Measurements from ENCODE around the gene SPATA6L. TPM values are rescaled to one million over a fixed set of nuclear protein-coding genes. Genes with fewer than 3 reads are reported as not detected.

Gene SPATA6L
- total and polyA plus RNA-seq, 9 of the 15 experiments (the other 6 are each of a cell fraction or from before 2014, with no cell fraction given): 0.03 to 1.00 (median 0.08) TPM; not detected in 4

- POLR2A ChIA-PET: interaction anchor here (0.7 kb wide), 1 partner anchor 765 kb away, joined by 3 read pairs; no protein-coding TSS in a partner anchor
- FAIRE-seq: no peak
These were observed 73.4 kb downstream of the SPATA6L start for GRCh38 chr9:4592886-4593285.

More at GRCh38 chr9:4592886-4593285, 73.4 kb downstream of the SPATA6L start:
- BruUV-seq (replicated peaks): no TSS peak
- Histone ChIP-seq H4K20me1 (replicated peaks; ENCODE audit: control insufficient read depth, insufficient read depth, low read length) (no peaks in the 10 kb centered on the region), H2AFZ (ENCODE audit: low read depth, low read length) (no peak overlapping the region), H3K27me3 (ENCODE audit: control insufficient read depth in 2 of 2, insufficient read depth in 2 of 2, low read length in 2 of 2) (peaks cover 0 to 11% of the 10 kb centered on the region in 2 experiments; a peak in 3 of 5 replicates), H3K27ac (ENCODE audit: extremely low read depth, low read depth, low read length) (no peak overlapping the region), H3K9ac (ENCODE audit: insufficient read depth in 1 of 2, low read depth in 2 of 2, low read length in 2 of 2) (no peak overlapping the region), H3K9me1 (ENCODE audit: control insufficient read depth, insufficient read depth, low read length) (no peaks in the 10 kb centered on the region), H3K36me3 (ENCODE audit: control insufficient read depth, insufficient read depth, low read length) (no peaks in the 10 kb centered on the region), H3K4me1 (replicated peaks in 1 of 2; ENCODE audit: control insufficient read depth in 2 of 2, insufficient read depth in 2 of 2, low read length in 2 of 2) (no peaks in the 10 kb centered on the region), H3K9me3 (replicated peaks; ENCODE audit: control insufficient read depth, insufficient read depth, low read depth, low read length) (no peaks in the 10 kb centered on the region), H3K4me2 (ENCODE audit: insufficient read depth, low read length) (no peak overlapping the region), H3K4me3 (no peak overlapping the region), H3K79me2 (ENCODE audit: control insufficient read depth, insufficient read depth, low read length) (no peaks in the 10 kb centered on the region)
- CTCF ChIA-PET (ENCODE audit: low intra/inter-chr PET ratio): no interaction called here
- TF ChIP-seq FOXP1 (CRISPR knock-in tag; IDR thresholded peaks at IDR 0.05): no peak
- TF ChIP-seq HDAC2 (IDR thresholded peaks at IDR 0.05): no peak
- no peak for TF ChIP-seq MYC (IDR thresholded peaks at IDR 0.05; ENCODE audit: low read depth, low read length)
- TF ChIP-seq MYC (CRISPR knock-in tag; IDR thresholded peaks at IDR 0.05; ENCODE audit: borderline replicate concordance, low read depth): no peak
- TF ChIP-seq, protein P1, sequence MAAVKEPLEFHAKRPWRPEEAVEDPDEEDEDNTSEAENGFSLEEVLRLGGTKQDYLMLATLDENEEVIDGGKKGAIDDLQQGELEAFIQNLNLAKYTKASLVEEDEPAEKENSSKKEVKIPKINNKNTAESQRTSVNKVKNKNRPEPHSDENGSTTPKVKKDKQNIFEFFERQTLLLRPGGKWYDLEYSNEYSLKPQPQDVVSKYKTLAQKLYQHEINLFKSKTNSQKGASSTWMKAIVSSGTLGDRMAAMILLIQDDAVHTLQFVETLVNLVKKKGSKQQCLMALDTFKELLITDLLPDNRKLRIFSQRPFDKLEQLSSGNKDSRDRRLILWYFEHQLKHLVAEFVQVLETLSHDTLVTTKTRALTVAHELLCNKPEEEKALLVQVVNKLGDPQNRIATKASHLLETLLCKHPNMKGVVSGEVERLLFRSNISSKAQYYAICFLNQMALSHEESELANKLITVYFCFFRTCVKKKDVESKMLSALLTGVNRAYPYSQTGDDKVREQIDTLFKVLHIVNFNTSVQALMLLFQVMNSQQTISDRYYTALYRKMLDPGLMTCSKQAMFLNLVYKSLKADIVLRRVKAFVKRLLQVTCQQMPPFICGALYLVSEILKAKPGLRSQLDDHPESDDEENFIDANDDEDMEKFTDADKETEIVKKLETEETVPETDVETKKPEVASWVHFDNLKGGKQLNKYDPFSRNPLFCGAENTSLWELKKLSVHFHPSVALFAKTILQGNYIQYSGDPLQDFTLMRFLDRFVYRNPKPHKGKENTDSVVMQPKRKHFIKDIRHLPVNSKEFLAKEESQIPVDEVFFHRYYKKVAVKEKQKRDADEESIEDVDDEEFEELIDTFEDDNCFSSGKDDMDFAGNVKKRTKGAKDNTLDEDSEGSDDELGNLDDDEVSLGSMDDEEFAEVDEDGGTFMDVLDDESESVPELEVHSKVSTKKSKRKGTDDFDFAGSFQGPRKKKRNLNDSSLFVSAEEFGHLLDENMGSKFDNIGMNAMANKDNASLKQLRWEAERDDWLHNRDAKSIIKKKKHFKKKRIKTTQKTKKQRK (IDR thresholded peaks at IDR 0.05; ENCODE audit: borderline replicate concordance, low read depth, low read length): no peak
- TF ChIP-seq HNRNPUL1 (IDR thresholded peaks at IDR 0.05; ENCODE audit: low read length): no peak
- TF ChIP-seq, protein P2, sequence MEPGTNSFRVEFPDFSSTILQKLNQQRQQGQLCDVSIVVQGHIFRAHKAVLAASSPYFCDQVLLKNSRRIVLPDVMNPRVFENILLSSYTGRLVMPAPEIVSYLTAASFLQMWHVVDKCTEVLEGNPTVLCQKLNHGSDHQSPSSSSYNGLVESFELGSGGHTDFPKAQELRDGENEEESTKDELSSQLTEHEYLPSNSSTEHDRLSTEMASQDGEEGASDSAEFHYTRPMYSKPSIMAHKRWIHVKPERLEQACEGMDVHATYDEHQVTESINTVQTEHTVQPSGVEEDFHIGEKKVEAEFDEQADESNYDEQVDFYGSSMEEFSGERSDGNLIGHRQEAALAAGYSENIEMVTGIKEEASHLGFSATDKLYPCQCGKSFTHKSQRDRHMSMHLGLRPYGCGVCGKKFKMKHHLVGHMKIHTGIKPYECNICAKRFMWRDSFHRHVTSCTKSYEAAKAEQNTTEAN (CRISPR knock-in tag; IDR thresholded peaks at IDR 0.05): no peak
- TF ChIP-seq POLR3G (IDR thresholded peaks at IDR 0.05; ENCODE audit: extremely low read depth, insufficient read length, insufficient replicate concordance): no peak
- no peak for TF ChIP-seq PHF21A (IDR thresholded peaks at IDR 0.05; ENCODE audit: borderline replicate concordance, low read depth)
- 0% methylated on average over 1 of the region's 1 CpG for WGBS (ENCODE audit: insufficient coverage, low coverage, missing lambda C conversion rate)
- intact Hi-C loops (cut with micrococcal nuclease): no loop called here
- in situ Hi-C loops (cut with MboI): no loop called here
- DNase-seq (ENCODE audit: extremely low read depth in 1 of 4, low spot score in 3 of 4) (no peak), ATAC-seq (no peak)

Data from K562 (cell line).